Measurements from ENCODE around the gene BASP1. TPM values are rescaled to one million over a fixed set of nuclear protein-coding genes. Genes with fewer than 3 reads are reported as not detected.

Gene BASP1
- total and polyA plus RNA-seq, 10 of the 15 experiments (the other 5 are each of a cell fraction or from before 2014, with no cell fraction given) = 27.3 to 190 (median 102) TPM

DNA sequence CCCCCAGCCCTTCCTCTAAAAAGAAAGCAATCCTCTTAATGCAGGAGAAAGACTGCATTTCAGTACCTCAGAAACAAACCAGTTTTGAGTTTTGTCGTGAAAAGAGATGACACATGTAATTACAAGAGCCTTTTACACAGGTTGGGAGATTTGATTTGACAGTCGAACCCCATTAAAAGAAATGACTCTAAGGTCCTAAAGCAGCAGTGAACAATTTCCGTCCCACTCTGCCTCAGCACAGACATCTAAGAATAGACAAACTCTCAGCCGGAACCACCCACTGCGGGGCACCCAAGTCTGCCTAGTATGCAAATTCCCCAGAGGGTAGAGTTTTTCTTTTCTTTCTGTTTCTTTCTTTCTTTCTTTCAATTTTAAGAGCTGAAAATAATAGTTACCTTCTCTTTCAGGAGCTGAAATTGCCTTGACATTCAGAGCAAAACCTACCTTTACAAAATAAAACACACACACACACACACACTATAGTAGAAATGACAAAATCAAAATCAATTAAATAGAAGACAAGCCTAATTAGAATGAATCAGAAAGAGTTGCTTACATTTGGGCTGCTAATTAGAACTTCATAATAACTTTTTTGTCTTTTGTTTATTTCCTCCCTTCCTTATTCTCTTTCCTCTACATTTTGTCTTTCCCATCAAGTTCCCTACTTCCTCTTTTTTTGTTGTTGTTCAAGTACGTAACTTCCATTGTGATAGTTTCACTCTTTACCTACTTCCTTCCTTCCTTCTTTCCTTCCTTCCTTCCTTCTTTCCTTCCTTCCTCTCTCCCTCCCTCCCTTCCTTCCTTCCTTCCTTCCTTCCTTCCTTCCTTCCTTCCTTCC lies 65.1 kb downstream of the BASP1 start (continued):
- TF ChIP-seq, protein P1, sequence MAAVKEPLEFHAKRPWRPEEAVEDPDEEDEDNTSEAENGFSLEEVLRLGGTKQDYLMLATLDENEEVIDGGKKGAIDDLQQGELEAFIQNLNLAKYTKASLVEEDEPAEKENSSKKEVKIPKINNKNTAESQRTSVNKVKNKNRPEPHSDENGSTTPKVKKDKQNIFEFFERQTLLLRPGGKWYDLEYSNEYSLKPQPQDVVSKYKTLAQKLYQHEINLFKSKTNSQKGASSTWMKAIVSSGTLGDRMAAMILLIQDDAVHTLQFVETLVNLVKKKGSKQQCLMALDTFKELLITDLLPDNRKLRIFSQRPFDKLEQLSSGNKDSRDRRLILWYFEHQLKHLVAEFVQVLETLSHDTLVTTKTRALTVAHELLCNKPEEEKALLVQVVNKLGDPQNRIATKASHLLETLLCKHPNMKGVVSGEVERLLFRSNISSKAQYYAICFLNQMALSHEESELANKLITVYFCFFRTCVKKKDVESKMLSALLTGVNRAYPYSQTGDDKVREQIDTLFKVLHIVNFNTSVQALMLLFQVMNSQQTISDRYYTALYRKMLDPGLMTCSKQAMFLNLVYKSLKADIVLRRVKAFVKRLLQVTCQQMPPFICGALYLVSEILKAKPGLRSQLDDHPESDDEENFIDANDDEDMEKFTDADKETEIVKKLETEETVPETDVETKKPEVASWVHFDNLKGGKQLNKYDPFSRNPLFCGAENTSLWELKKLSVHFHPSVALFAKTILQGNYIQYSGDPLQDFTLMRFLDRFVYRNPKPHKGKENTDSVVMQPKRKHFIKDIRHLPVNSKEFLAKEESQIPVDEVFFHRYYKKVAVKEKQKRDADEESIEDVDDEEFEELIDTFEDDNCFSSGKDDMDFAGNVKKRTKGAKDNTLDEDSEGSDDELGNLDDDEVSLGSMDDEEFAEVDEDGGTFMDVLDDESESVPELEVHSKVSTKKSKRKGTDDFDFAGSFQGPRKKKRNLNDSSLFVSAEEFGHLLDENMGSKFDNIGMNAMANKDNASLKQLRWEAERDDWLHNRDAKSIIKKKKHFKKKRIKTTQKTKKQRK (IDR thresholded peaks at IDR 0.05; ENCODE audit: low read depth, low read length) = no peak
- TF ChIP-seq NBN (IDR thresholded peaks at IDR 0.05) (peak; percentile 71; the same call in 1 of the 2 replicates), ZNF24 (IDR thresholded peaks at IDR 0.05) (no peak), SIX5 (IDR thresholded peaks at IDR 0.05; ENCODE audit: low read depth, low read length, severe bottlenecking) (peak; percentile 6), NFYA (IDR thresholded peaks at IDR 0.05; ENCODE audit: borderline replicate concordance, low read depth, low read length) (no peak), HDGF (IDR thresholded peaks at IDR 0.05) (peak; percentile 67), SIN3A (IDR thresholded peaks at IDR 0.05; ENCODE audit: low read depth, low read length) (no peak), YBX1 (IDR thresholded peaks at IDR 0.05) (peak; percentile 75; the same call in 1 of the 2 replicates), PAX5 (IDR thresholded peaks at IDR 0.05; ENCODE audit: borderline replicate concordance, low read depth, low read length) (peak; percentile 97), FOXM1 (IDR thresholded peaks at IDR 0.05; ENCODE audit: low read depth, low read length) (peak; percentile 89), NFXL1 (IDR thresholded peaks at IDR 0.05; ENCODE audit: borderline replicate concordance) (no peak), SRF (IDR thresholded peaks at IDR 0.05; ENCODE audit: low read depth in 2 of 2, low read length in 2 of 2) (no peak), POLR2AphosphoS5 (IDR thresholded peaks at IDR 0.05; ENCODE audit: low read length) (no peak), MXI1 (IDR thresholded peaks at IDR 0.05; ENCODE audit: low read depth, low read length) (no peak)
- TF ChIP-seq, protein P2, sequence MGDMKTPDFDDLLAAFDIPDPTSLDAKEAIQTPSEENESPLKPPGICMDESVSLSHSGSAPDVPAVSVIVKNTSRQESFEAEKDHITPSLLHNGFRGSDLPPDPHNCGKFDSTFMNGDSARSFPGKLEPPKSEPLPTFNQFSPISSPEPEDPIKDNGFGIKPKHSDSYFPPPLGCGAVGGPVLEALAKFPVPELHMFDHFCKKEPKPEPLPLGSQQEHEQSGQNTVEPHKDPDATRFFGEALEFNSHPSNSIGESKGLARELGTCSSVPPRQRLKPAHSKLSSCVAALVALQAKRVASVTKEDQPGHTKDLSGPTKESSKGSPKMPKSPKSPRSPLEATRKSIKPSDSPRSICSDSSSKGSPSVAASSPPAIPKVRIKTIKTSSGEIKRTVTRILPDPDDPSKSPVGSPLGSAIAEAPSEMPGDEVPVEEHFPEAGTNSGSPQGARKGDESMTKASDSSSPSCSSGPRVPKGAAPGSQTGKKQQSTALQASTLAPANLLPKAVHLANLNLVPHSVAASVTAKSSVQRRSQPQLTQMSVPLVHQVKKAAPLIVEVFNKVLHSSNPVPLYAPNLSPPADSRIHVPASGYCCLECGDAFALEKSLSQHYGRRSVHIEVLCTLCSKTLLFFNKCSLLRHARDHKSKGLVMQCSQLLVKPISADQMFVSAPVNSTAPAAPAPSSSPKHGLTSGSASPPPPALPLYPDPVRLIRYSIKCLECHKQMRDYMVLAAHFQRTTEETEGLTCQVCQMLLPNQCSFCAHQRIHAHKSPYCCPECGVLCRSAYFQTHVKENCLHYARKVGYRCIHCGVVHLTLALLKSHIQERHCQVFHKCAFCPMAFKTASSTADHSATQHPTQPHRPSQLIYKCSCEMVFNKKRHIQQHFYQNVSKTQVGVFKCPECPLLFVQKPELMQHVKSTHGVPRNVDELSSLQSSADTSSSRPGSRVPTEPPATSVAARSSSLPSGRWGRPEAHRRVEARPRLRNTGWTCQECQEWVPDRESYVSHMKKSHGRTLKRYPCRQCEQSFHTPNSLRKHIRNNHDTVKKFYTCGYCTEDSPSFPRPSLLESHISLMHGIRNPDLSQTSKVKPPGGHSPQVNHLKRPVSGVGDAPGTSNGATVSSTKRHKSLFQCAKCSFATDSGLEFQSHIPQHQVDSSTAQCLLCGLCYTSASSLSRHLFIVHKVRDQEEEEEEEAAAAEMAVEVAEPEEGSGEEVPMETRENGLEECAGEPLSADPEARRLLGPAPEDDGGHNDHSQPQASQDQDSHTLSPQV (IDR thresholded peaks at IDR 0.05) = no peak
- TF ChIP-seq, protein P3, sequence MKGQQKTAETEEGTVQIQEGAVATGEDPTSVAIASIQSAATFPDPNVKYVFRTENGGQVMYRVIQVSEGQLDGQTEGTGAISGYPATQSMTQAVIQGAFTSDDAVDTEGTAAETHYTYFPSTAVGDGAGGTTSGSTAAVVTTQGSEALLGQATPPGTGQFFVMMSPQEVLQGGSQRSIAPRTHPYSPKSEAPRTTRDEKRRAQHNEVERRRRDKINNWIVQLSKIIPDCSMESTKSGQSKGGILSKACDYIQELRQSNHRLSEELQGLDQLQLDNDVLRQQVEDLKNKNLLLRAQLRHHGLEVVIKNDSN (IDR thresholded peaks at IDR 0.05; ENCODE audit: borderline replicate concordance, extremely low read length, insufficient read depth, low read depth, low read length) = no peak
- TF ChIP-seq, protein P4, sequence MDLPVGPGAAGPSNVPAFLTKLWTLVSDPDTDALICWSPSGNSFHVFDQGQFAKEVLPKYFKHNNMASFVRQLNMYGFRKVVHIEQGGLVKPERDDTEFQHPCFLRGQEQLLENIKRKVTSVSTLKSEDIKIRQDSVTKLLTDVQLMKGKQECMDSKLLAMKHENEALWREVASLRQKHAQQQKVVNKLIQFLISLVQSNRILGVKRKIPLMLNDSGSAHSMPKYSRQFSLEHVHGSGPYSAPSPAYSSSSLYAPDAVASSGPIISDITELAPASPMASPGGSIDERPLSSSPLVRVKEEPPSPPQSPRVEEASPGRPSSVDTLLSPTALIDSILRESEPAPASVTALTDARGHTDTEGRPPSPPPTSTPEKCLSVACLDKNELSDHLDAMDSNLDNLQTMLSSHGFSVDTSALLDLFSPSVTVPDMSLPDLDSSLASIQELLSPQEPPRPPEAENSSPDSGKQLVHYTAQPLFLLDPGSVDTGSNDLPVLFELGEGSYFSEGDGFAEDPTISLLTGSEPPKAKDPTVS (IDR thresholded peaks at IDR 0.05; ENCODE audit: low read depth, low read length) = no peak
